Tibial artery (tissue), 4 donors: ENCODE results near the gene DPP4.

ENCODE experiments used
- DNase-seq, 2 donors: peaks; one replicate each; pipeline ENCODE4 v3.0.0-alpha.2; 2019
- H3K27ac ChIP-seq, 2 donors: fragments of 200-600 bp; sonication (generic) in 1 of 2; 1 replicate in 1 of 2; 2 replicates in 1 of 2; pipeline ENCODE4 v1.5.1; 2018 to 2019; ENCODE audit warnings: mild to moderate bottlenecking in 1 of 2
- H3K27me3 ChIP-seq, 2 donors: fragments of 200-600 bp; sonication (generic) in 1 of 2; one replicate each; pipeline versions ENCODE4 v1.5.1 to v1.6.0; 2016 to 2019
- H3K36me3 ChIP-seq, 3 donors: fragments of 200-600 bp; sonication (generic) in 2 of 3; one replicate each; pipeline ENCODE4 v1.5.1; 2016 to 2019; ENCODE audit warnings: mild to moderate bottlenecking in 2 of 3
- H3K4me1 ChIP-seq, 4 donors: fragments of 200-600 bp; sonication (generic) in 2 of 4; 1 replicate in 3 of 4; 2 replicates in 1 of 4; pipeline ENCODE4 v1.5.1; 2016 to 2019
- H3K4me3 ChIP-seq, 2 donors: fragments of 200-600 bp; sonication (generic) in 1 of 2; 1 replicate in 1 of 2; 2 replicates in 1 of 2; pipeline ENCODE4 v1.5.1; 2018 to 2019; ENCODE audit warnings: mild to moderate bottlenecking in 2 of 2
- H3K9me3 ChIP-seq, 3 donors: fragments of 200-600 bp; sonication (generic) in 1 of 3; one replicate each; pipeline ENCODE4 v1.5.1; 2016 to 2019
- CTCF ChIP-seq, 2 experiments: fragments of 200-600 bp in 1 of 2; fragments of 450-650 bp in 1 of 2; IDR thresholded peaks; one replicate each; pipeline ENCODE4 v1.5.1; 2017 to 2019; ENCODE audit warnings: antibody characterized with exemption in 2 of 2, mild to moderate bottlenecking in 1 of 2, moderate library complexity in 1 of 2
- intact Hi-C: fragments of 100-400 bp; cut with DNase I; formaldehyde crosslinking; loops from one replicate; pipeline ENCODE4 v1.15.0; 2023; ENCODE audit warnings: low total_unique reads

Gene DPP4

GRCh38 chr2:162037028-162037795, 36.8 kb downstream of the DPP4 start:
- Histone ChIP-seq H3K27me3 (no peaks in the 10 kb centered on the region), H3K36me3 (no peaks in the 10 kb centered on the region), H3K4me1 (no peaks in the 10 kb centered on the region), H3K27ac (no peak overlapping the region), H3K4me3 (no peak overlapping the region), H3K9me3 (no peaks in the 10 kb centered on the region)
- no peak for TF ChIP-seq CTCF (IDR thresholded peaks at IDR 0.05)
- intact Hi-C loops = no loop called here
- no peak for DNase-seq

DNA sequence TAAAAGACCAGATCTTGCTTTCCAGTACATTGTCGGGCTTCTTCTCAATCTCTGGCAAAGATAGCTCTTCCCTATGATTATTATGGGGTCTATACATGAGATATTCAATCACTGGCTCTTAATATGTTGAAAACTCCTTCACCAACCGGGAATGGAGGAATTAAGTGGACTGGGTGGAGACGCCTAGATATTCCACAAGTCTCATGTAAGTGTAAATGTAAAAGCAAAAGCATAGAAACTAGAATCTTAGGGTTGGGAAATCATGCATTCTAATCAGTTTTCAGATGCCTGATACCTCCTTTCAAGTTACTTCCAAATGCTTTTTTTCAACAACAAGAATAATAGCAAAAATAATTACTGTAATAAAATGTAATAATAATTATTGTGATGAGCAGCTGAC, 38.0 kb downstream of the DPP4 start:
- H3K4me1 ChIP-seq = no peaks in the 10 kb centered on the region
- no peaks in the 10 kb centered on the region for H3K27me3 ChIP-seq
- intact Hi-C loops = no loop called here
- H3K27ac ChIP-seq = no peak overlapping the region
- H3K36me3 ChIP-seq = no peaks in the 10 kb centered on the region
- no peak for TF ChIP-seq CTCF (IDR thresholded peaks at IDR 0.05)
- DNase-seq = no peak
- no peak overlapping the region for H3K4me3 ChIP-seq
- H3K9me3 ChIP-seq = no peaks in the 10 kb centered on the region

- no peaks in the 10 kb centered on the region for H3K9me3 ChIP-seq
- no peaks in the 10 kb centered on the region for H3K27me3 ChIP-seq
- no peak for TF ChIP-seq CTCF (IDR thresholded peaks at IDR 0.05)
- DNase-seq = no peak
- H3K36me3 ChIP-seq = no peaks in the 10 kb centered on the region
- intact Hi-C loops = no loop called here
- H3K4me1 ChIP-seq = no peaks in the 10 kb centered on the region
- no peak overlapping the region for H3K27ac ChIP-seq
- H3K4me3 ChIP-seq = no peak overlapping the region
Observed at GRCh38 chr2:162030363-162031190, 43.4 kb downstream of the DPP4 start.

DNA sequence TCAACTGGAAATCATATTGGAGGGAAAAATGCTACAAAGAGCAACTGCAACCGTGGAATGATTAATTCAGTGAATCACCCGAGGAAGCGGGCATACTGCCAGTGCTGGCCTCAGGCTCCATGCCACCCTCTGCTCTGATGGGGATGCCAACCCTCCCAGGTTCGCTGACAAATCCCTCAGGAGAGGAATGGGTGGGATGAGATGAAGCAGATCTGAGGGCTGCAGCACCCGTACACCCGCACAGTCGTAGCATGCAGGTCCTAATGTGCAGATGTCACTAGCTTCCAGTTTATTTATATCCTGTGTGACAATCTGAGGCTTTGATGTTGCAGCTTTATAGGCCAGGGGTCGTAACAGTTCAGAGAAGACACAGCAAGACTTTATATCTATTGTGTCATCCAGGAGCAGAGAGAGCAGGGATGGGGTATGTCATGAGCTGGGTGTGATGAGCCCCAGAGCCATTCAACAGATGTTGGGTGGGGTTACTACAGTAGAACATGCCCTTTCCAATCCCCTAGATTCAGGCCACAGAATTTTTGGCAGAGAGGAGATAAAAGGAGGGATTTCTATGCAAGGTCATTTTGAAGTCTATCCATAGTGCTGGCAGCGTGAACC, 44.6 kb downstream of the DPP4 start:
- Histone ChIP-seq H3K9me3 (no peaks in the 10 kb centered on the region), H3K4me3 (no peak overlapping the region), H3K27ac (no peak overlapping the region), H3K27me3 (no peaks in the 10 kb centered on the region), H3K4me1 (no peaks in the 10 kb centered on the region), H3K36me3 (no peaks in the 10 kb centered on the region)
- DNase-seq = no peak
- intact Hi-C loops = no loop called here
- TF ChIP-seq CTCF (IDR thresholded peaks at IDR 0.05) = no peak

DNA sequence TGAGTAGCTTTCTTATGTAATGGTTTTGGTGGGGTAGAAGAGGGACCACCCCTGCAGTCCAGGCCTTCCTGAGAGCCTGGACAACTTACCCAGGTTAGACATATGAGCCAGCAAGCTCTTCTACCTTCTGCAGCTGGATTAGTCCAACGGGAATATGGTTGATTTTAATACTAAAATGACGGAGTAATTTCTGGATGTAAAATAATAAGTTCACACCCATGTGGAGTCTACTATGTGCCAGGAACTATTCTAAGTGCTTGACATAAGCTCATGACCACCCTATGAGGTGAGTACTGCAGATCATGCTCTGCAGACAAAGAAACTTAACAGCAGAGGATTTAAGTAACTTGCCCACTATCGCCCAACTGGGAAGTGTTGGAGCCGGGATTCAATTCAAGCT, 45.5 kb downstream of the DPP4 start:
- Histone ChIP-seq H3K9me3 (no peaks in the 10 kb centered on the region), H3K4me3 (no peak overlapping the region), H3K36me3 (no peaks in the 10 kb centered on the region), H3K4me1 (no peaks in the 10 kb centered on the region), H3K27me3 (no peaks in the 10 kb centered on the region), H3K27ac (no peak overlapping the region)
- no peak for DNase-seq
- TF ChIP-seq CTCF (IDR thresholded peaks at IDR 0.05) = no peak
- intact Hi-C loops = no loop called here
